Glutamatergic neuron (in vitro differentiated cells): Measurements from ENCODE around the gene CA6. TPM values are rescaled to one million over a fixed set of nuclear protein-coding genes. Genes with fewer than 3 reads are reported as not detected.
A peak's percentile ranks its signal among the peaks of the same experiment; 100 is the strongest.
"Not testable (repeated sequence)": the region's sequence is repeated elsewhere in the genome, so short reads cannot be mapped to it uniquely, and the experiment has no call there.

ENCODE experiments used
- DNase-seq: peaks from one replicate; pipeline ENCODE4 v3.0.0; 2022
- H3K27ac Mint-ChIP-seq: one replicate; pipeline ENCODE4 v1.8.0; 2020; ENCODE audit warnings: mild to moderate bottlenecking, mixed read lengths, inconsistent platforms; ENCODE audit not compliant: unreplicated experiment
- H3K27me3 Mint-ChIP-seq: one replicate; pipeline ENCODE4 v1.8.0; 2020; ENCODE audit warnings: mild to moderate bottlenecking, moderate library complexity, mixed read lengths, inconsistent platforms; ENCODE audit not compliant: unreplicated experiment
- H3K36me3 Mint-ChIP-seq: one replicate; pipeline ENCODE4 v1.8.0; 2020; ENCODE audit warnings: mild to moderate bottlenecking, mixed read lengths, inconsistent platforms; ENCODE audit not compliant: unreplicated experiment
- H3K4me1 Mint-ChIP-seq: one replicate; pipeline ENCODE4 v1.8.0; 2020; ENCODE audit warnings: mild to moderate bottlenecking, low read depth, mixed read lengths, inconsistent platforms; ENCODE audit not compliant: unreplicated experiment
- H3K4me3 Mint-ChIP-seq: one replicate; pipeline ENCODE4 v1.8.0; 2020; ENCODE audit warnings: mild to moderate bottlenecking, mixed read lengths, inconsistent platforms; ENCODE audit not compliant: unreplicated experiment
- H3K9me3 Mint-ChIP-seq: one replicate; pipeline ENCODE4 v1.8.0; 2020; ENCODE audit warnings: mild to moderate bottlenecking, moderate library complexity, mixed read lengths, inconsistent platforms; ENCODE audit not compliant: unreplicated experiment
- total RNA-seq: library from RNA; stranded (reverse); fragmentation: NEBNext Ultra II Directional; extraction: Animal tissue kit (Norgen Biotek cat#: 25700); gene quantifications from one replicate; pipeline ENCODE4 v1.2.1, GENCODE V29; 2021; ENCODE audit not compliant: unreplicated experiment
- TF ChIP-seq, protein P1 (sequence below): fragments of 200-600 bp; sonication (generic); IDR thresholded peaks from one replicate; pipeline ENCODE4 v1.5.0; 2021; ENCODE audit not compliant: partially characterized antibody, unreplicated experiment

The CA6 gene
- total RNA-seq, 1 donor from 2014 or later: not detected

DNA sequence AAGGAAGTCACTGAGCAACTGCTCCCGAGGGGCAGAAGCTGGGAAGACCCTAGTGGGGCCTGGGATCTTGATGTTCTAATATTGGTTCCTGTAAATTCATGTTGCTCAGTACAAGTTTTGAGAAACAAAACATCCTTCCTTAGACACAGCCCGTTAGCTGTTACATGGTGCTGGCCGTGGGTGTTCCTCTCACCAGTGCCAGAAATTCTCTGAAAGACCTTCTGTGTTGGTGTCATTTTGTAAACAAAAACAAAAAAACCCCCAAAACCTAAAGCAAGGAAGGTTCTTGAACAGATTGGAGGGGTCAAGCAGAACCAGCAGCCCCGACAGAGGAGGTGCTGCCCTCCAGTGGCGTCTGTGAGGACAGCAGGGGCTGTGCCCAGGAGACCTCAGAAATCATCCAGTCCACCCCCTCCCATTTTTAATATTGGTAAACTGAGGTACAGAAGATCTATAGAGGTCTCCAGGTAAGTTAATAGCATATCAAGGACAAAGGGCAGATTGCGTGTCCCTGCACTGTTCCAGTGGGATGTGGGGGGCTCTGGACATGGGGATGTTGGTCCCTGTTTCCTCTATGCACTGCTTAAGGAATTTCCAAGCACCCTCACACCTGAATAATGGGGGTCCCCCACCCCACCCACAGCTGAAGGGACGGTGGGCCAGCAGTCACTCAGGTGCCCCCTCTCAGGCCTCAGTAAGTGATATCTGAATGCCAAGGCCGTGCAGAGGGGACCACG lies 42.4 kb downstream of the CA6 start:
- H3K27me3 Mint-ChIP-seq: peaks cover 6% of the 10 kb centered on the region
- TF ChIP-seq, protein P1, sequence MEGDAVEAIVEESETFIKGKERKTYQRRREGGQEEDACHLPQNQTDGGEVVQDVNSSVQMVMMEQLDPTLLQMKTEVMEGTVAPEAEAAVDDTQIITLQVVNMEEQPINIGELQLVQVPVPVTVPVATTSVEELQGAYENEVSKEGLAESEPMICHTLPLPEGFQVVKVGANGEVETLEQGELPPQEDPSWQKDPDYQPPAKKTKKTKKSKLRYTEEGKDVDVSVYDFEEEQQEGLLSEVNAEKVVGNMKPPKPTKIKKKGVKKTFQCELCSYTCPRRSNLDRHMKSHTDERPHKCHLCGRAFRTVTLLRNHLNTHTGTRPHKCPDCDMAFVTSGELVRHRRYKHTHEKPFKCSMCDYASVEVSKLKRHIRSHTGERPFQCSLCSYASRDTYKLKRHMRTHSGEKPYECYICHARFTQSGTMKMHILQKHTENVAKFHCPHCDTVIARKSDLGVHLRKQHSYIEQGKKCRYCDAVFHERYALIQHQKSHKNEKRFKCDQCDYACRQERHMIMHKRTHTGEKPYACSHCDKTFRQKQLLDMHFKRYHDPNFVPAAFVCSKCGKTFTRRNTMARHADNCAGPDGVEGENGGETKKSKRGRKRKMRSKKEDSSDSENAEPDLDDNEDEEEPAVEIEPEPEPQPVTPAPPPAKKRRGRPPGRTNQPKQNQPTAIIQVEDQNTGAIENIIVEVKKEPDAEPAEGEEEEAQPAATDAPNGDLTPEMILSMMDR: peak; percentile 85
- no peaks in the 10 kb centered on the region for H3K4me1 Mint-ChIP-seq
- no peak overlapping the region for H3K27ac Mint-ChIP-seq
- no peak overlapping the region for H3K4me3 Mint-ChIP-seq
- peak; percentile 80 for DNase-seq
- peaks cover 3% of the 10 kb centered on the region for H3K9me3 Mint-ChIP-seq
- H3K36me3 Mint-ChIP-seq: peaks cover 5% of the 10 kb centered on the region

DNA sequence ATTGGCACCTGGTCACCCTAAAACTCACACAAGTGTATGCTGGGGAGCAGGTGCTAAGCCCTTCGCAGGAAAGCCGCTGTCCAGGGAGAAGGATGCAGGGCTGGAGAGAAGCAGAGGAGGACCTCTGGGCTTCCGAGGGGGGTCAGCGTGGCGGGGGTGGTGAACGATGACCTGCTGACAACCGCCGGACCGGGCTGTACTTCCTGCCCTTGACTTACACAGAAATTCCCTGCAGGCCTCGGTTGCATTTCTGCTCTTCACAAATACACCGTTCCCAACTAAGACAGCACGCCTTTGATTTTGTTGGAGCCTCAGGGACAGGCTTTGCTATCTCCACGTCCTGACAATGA lies 42.9 kb downstream of the CA6 start:
- TF ChIP-seq, protein P1: no peak
- no peak overlapping the region for H3K27ac Mint-ChIP-seq
- no peaks in the 10 kb centered on the region for H3K4me1 Mint-ChIP-seq
- no peak for DNase-seq
- peaks cover 3% of the 10 kb centered on the region for H3K9me3 Mint-ChIP-seq
- H3K4me3 Mint-ChIP-seq: no peak overlapping the region
- peaks cover 5% of the 10 kb centered on the region for H3K36me3 Mint-ChIP-seq
- peaks cover 6% of the 10 kb centered on the region for H3K27me3 Mint-ChIP-seq

DNA sequence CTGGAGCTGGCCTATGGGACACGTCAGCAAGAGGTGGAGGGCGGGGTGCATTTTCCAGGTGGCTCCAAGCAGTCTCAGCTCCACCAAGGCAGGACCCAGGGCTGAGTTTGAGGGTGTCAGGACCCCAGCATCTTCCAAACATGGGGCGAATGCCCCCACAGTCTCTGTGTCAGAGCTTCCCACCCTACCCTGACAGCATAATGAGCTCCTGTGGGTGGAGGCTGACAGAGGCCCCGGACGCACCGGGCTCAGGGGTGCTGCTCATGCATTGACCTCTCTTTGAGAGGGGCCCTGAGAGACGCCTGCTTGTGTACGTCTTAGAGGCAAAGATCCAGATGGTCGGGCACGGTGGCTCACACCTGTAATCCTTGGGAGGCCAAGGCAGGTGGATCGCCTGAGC lies 43.4 kb downstream of the CA6 start:
- Mint-ChIP-seq H3K27ac (no peak overlapping the region), H3K9me3 (peaks cover 3% of the 10 kb centered on the region), H3K4me3 (no peak overlapping the region), H3K27me3 (peaks cover 6% of the 10 kb centered on the region), H3K4me1 (no peaks in the 10 kb centered on the region), H3K36me3 (peaks cover 5% of the 10 kb centered on the region)
- no peak for DNase-seq
- TF ChIP-seq, protein P1: no peak

DNA sequence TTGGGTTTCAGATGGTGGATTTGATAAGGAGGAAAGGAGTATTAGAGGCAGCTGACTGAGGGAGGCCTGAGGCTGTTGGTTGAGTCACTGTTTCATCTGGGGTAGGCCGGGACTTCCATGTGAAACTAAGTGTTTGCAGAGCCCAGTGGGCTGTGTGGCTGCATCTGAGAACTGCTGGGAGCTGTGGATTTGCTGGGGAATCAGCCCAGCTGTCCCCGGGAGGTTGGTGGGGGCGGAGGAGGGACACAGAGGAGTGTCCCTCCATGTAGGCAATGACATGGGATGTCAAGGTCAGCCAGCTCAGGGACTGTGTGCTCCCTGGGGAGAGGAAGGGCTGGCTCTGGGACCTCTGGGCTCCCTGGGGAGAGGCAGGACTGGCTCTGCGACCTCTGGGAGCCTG lies 44.2 kb downstream of the CA6 start:
- H3K27ac Mint-ChIP-seq: no peak overlapping the region
- TF ChIP-seq, protein P1: no peak
- H3K27me3 Mint-ChIP-seq: peaks cover 6% of the 10 kb centered on the region
- H3K4me1 Mint-ChIP-seq: no peaks in the 10 kb centered on the region
- H3K36me3 Mint-ChIP-seq: peaks cover 5% of the 10 kb centered on the region
- H3K4me3 Mint-ChIP-seq: no peak overlapping the region
- DNase-seq: no peak
- peaks cover 3% of the 10 kb centered on the region for H3K9me3 Mint-ChIP-seq

DNA sequence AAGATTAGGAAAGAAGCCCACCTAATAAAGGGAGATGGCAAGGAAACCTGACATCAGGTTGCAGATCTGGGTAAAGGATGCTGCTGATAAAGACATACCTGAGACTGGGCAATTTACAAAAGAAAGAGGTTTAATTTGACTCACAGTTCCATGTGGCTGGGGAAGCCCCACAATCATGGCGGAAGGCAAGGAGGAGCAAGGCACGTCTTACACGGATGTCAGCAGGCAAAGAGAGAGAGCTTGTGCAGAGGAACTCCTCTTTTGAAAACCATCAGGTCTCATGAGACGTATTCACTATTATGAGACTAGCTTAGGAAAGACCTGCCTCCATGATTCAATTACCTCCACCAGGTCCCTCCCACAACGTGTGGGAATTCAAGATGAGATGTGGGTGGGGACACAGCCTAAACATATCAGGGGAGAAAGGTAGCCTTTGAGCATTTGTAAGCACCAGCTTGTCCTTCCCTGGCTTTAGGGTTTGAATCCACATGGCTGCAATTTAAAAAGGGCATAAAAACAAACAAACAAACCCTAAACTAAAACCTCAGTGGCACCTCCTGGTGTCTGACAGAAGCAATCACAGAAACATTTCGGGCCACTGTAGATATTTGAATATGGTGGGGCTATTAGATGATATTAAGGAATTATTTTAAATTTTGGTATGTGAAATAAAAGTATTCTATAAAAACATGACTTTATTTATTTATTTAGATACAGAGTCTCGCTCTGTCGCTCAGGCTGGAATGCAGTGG lies 47.4 kb downstream of the CA6 start:
- H3K9me3 Mint-ChIP-seq: peaks cover 1% of the 10 kb centered on the region
- no peak for DNase-seq
- peaks cover 5% of the 10 kb centered on the region for H3K36me3 Mint-ChIP-seq
- TF ChIP-seq, protein P1: no peak
- no peak overlapping the region for H3K27ac Mint-ChIP-seq
- no peak overlapping the region for H3K4me3 Mint-ChIP-seq
- H3K4me1 Mint-ChIP-seq: no peaks in the 10 kb centered on the region
- peaks cover under 1% of the 10 kb centered on the region for H3K27me3 Mint-ChIP-seq

DNA sequence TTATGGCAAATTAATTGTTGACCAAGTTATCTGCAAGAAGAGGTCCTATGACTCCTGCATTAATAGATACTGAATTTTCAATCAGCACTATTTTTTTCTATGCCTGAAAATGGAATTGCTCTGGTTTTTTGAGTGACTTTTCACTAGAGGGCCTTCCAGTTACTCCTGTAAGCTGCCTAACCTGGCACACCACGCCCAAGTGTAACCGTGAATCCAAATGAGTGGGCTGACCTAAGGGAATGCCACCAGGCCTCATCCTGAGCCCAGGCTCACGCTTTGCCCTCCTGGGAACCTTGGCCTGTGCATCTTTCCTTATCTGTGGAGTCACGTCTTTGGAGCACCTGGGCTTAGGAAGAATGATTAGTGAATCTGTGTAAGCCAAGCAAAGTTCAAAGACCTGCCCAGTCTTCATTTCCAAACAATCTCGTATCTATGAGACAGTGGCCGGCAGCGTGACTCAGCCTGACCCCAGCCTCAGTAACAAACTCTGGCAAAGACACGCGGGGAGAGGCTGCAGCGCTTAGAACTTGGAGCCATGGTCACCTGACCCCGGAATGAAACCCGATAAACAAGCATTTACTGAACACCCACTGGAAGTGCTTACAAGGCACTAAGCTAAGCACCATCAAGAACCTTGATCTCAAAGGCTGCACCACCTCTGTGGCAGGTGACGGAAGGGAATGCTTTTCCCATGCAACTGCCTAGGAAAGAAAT lies 48.5 kb downstream of the CA6 start:
- H3K4me3 Mint-ChIP-seq, DNase-seq, H3K9me3 Mint-ChIP-seq, H3K36me3 Mint-ChIP-seq, H3K27me3 Mint-ChIP-seq, H3K4me1 Mint-ChIP-seq, H3K27ac Mint-ChIP-seq: not testable (repeated sequence)

DNA sequence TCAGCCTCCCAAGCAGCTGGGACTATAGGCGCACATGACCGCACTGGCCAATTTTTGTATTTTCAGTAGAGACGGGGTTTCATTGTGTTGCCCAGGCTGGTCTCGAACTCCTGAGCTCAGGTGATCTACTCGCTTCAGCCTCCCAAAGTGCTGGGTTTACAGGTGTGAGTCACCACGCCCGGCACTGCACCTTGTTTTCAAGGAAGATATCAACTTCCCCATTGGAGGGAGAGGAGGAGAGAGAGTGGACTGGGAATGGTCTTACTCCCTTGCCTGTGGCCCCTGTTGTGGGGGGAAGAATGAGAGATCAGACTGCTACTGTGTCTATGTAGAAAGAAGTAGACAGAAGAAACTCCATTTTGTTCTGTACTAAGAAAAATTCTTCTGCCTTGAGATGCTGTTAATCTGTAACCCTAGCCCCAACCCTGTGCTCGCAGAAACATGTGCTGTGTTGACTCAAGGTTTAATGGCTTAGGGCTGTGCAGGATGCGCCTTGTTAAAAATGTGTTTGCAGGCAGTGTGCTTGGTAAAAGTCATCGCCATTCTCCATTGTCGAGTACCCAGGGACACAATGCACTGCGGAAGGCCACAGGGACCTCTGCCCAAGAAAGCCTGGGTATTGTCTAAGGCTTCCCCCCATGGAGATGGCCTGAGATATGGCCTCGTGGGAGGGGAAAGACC lies 56.0 kb downstream of the CA6 start:
- not testable (repeated sequence) for H3K4me1 Mint-ChIP-seq, H3K36me3 Mint-ChIP-seq, H3K27ac Mint-ChIP-seq

More for the DNA sequence above, 56.0 kb downstream of the CA6 start:
- not testable (repeated sequence) for DNase-seq, H3K9me3 Mint-ChIP-seq, H3K4me3 Mint-ChIP-seq, H3K27me3 Mint-ChIP-seq
